Activated gamma-delta T cell treated with anti-CD3 and anti-CD28 coated beads, Interleukin-2, amount 50 U/mL, for 16 hours (primary cell): ENCODE data around the gene INPP4B.

Experiments
- DNase-seq: peaks from one replicate; pipeline ENCODE4 v3.0.0-alpha.2; 2020; ENCODE audit warnings: low read depth

Gene INPP4B

GRCh38 chr4:142467088-142467487 lies 379.0 kb downstream of the INPP4B start:
- no peak for DNase-seq

- no peak for DNase-seq
These were observed 380.6 kb downstream of the INPP4B start for GRCh38 chr4:142465526-142465925.

DNA sequence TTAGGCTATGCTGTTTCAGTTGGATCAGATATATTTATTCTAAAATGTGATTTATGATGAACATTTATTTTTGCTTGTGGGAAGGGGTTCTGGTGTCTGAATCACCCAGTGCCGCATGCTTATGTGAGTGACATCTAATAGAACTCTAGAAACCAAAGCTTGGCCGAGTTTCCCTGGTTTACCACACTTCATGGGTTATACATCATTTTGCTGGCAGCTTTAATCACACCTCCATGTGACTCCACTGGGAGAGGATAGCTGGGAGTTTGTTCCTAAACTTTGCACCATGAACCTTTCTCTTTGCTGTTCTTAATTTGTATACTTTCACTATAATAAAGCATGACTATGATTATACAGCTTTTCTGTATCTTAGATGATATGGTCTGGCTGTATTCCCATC lies 382.9 kb downstream of the INPP4B start:
- DNase-seq = no peak

- no peak for DNase-seq
These were observed 393.8 kb downstream of the INPP4B start for GRCh38 chr4:142452161-142452855.

- DNase-seq = no peak
These were observed 396.2 kb downstream of the INPP4B start for GRCh38 chr4:142449771-142450373.

- no peak for DNase-seq
These were observed 399.1 kb downstream of the INPP4B start for GRCh38 chr4:142447009-142447408.

DNA sequence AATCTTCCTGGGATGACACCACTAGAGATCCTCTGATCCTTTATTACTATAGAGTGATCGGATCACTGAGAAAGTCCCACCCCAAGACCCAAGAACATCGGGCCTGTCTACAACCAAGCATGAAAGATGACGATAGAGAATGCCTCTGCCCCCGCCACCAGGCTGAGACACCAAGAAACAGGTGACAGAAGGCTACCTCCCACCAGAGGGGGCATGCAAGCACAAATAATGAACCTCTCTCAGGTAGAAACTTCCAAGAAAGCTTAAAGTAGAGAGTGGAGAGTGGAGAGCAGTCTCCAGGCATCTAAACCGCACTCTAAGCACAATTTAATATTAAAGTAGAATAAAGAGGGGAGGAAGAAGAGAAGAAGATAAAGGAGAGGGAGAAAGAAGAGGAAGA lies 402.6 kb downstream of the INPP4B start:
- DNase-seq = no peak

DNA sequence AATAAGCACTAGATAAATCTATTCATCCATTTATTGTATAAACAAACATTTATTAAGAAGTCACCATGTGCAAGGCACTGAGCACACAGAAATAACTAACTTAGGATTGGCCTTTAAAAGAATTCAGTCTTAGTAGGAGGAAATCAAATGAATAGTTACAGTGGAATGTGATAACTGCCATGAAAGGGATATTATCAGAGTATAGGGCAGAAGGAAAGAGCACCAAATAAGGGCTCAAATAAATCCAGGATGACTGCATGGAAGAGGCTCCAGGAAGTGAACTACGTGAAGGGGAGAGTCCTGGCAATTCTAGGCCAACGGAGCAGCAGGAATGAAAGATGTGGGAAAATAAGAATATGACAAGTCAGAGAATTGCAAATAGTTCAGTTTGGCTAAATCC lies 406.0 kb downstream of the INPP4B start:
- DNase-seq = no peak

- DNase-seq = no peak
These were observed 410.4 kb downstream of the INPP4B start for GRCh38 chr4:142435599-142436235.

GRCh38 chr4:142434519-142435224 lies 411.4 kb downstream of the INPP4B start:
- no peak for DNase-seq

DNA sequence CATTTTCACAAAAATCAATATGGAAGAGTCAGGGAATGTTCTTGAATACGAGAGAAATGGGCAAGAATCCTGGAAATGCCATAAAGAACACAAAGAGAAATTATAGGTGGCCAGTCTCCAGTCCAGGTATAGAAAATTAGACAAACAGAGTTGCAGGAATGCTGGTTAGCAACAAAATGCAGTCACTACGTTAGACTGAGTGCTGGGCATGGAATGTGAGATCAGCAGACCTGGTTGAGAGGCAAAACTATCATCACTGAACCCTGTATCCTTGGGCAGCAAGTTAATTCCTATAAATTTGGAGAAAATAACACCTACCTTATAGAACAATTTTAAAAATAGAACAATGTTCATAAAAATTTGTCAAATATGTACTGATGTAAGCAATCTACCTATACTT lies 417.4 kb downstream of the INPP4B start:
- DNase-seq = no peak

DNA sequence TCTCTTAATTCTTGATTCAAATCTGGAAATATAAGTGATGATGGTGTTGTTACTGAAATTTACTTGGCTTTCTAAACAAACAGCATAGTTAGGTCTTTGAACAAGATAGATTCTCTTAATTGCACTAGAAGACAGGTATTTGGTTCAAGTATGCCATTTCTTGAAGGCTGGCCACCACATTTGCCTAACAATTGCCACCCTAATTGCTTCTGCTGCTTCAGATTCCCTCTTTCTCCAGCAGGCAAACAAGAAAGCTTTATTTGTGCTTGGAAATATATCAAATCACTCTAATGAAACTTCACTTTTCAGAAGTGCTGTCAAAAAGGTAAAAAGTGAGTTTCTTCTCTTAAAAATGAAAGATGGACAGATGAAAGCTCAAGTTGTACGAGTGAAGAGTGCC lies 418.6 kb downstream of the INPP4B start:
- no peak for DNase-seq

DNA sequence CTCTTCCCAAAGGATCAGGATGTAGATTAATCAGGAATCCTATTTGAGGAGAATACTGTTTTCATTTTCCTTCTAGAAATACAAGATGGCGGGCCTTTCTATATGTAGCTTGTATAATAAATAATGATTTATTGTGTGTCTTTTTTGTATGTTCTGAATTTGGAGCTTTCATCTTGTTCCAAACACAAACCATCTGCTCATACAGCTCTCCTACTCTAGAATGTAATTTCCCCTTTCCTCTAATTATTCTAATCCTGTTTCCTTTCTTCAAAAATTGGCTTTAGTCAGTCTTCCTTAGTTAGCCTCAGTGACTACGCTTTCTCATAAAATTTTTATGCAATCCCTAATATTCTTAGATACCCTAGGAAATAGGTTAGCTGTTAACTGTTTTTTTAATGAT lies 422.2 kb downstream of the INPP4B start:
- DNase-seq = no peak

- DNase-seq = no peak
These were observed 425.6 kb downstream of the INPP4B start for GRCh38 chr4:142420311-142421095.

- DNase-seq = no peak
These were observed 426.4 kb downstream of the INPP4B start for GRCh38 chr4:142419712-142420111.

DNA sequence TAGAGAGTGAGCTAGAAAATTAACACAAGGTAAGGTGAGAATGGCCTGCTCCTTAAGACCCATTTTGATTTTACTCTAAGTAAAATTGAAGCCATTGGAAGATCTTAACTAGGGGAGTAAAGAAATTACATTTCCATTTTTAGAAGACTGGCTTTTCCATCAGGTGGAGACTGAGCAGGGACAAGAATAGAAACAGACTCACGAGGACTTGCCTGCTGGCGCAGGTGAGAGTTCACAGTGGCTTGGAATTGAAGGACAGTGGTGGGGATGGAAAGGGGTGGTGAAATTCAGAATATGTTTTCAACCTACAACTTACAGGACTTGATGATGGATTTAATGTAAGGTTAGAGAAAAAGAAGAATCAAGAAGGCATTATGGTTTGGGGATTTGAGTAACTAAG lies 427.4 kb downstream of the INPP4B start:
- no peak for DNase-seq

- no peak for DNase-seq
These were observed 429.3 kb downstream of the INPP4B start for GRCh38 chr4:142416711-142417275.

- DNase-seq = no peak
These were observed 430.0 kb downstream of the INPP4B start for GRCh38 chr4:142416121-142416520.

DNA sequence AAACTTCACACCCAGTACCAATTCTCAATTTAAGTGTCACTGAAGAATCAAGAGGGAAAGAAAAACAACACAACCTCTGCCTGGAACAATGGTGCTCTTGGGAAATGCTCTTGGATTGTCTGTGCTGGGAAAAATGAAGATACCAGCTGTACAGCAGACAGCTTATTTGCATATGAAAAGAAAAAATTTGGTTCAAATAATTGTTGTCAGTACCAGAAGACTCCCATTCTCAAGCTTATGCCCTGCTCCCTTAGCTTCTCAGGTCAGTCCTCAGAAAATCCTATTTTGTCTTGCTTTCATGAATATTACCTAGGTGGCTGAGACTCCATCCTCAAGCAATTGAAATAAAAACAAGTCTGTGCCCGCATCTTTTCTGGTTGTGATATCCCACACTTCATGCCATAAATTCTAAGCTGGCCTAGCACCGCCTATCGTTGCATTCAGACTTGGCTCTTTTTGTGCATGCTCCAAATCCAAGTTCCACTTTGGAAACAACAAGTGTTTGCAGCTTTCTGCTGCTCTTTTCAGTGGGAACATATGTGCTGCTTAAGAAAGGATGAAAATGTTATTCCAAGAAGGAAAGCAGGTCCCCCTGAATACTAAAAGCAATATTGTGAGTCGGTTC lies 431.6 kb downstream of the INPP4B start:
- DNase-seq = no peak

- no peak for DNase-seq
These were observed 432.6 kb downstream of the INPP4B start for GRCh38 chr4:142413485-142413884.

GRCh38 chr4:142411993-142412392 lies 434.1 kb downstream of the INPP4B start:
- no peak for DNase-seq
